Left kidney (tissue), 2 donors: ENCODE measurements around the gene RASGEF1C. TPM values are rescaled to one million over a fixed set of nuclear protein-coding genes. Genes with fewer than 3 reads are reported as not detected.
A peak's percentile ranks its signal among the peaks of the same experiment; 100 is the strongest.
"Not testable (repeated sequence)": the region's sequence is repeated elsewhere in the genome, so short reads cannot be mapped to it uniquely, and the experiment has no call there.

ENCODE experiments used
- DNase-seq: peaks from one replicate; pipeline ENCODE4 v3.0.0-alpha.2; 2013
- polyA plus RNA-seq: library from polyadenylated mRNA; unstranded; fragments of 120-200 nt; gene quantifications from one replicate; pipeline ENCODE4 v1.2.1, GENCODE V29; 2013; ENCODE audit not compliant: insufficient read length

The RASGEF1C gene
- polyA plus RNA-seq, 1 donor, result 0.27 TPM

- no peak for DNase-seq
Observed at GRCh38 chr5:180135967-180136629, 72.9 kb downstream of the RASGEF1C start.

- DNase-seq, result no peak
Observed at GRCh38 chr5:180135128-180135955, 73.7 kb downstream of the RASGEF1C start.

GRCh38 chr5:180133971-180134508 lies 75.0 kb downstream of the RASGEF1C start:
- no peak for DNase-seq

GRCh38 chr5:180133551-180133950 lies 75.5 kb downstream of the RASGEF1C start:
- no peak for DNase-seq

GRCh38 chr5:180133060-180133459 lies 76.0 kb downstream of the RASGEF1C start:
- DNase-seq, result no peak

GRCh38 chr5:180130876-180131740 lies 77.9 kb downstream of the RASGEF1C start:
- DNase-seq, result no peak

GRCh38 chr5:180130291-180130869 lies 78.6 kb downstream of the RASGEF1C start:
- DNase-seq, result no peak

GRCh38 chr5:180129291-180130190 lies 79.5 kb downstream of the RASGEF1C start:
- DNase-seq, result no peak

- no peak for DNase-seq
Observed at GRCh38 chr5:180128671-180129261, 80.2 kb downstream of the RASGEF1C start.

GRCh38 chr5:180127682-180128670 lies 81.0 kb downstream of the RASGEF1C start:
- peak; percentile 38 for DNase-seq

- no peak for DNase-seq
Observed at GRCh38 chr5:180126716-180127681, 82.0 kb downstream of the RASGEF1C start.

GRCh38 chr5:180126156-180126555 lies 82.9 kb downstream of the RASGEF1C start:
- not testable (repeated sequence) for DNase-seq

GRCh38 chr5:180124662-180125061 lies 84.3 kb downstream of the RASGEF1C start:
- not testable (repeated sequence) for DNase-seq

GRCh38 chr5:180122875-180123274 lies 86.1 kb downstream of the RASGEF1C start:
- DNase-seq, result no peak

- DNase-seq, result no peak
Observed at GRCh38 chr5:180121826-180122413, 87.1 kb downstream of the RASGEF1C start.

GRCh38 chr5:180120237-180121101 lies 88.5 kb downstream of the RASGEF1C start:
- DNase-seq, result no peak
